HepG2 (cell line): ENCODE data around the gene GRIK4.

Source experiments
- ARNT2 ChIP-seq: sonication (generic); formaldehyde crosslinking; IDR thresholded peaks from 2 replicates; pipeline ENCODE4 v1.8.0; 2022; ENCODE audit warnings: mild to moderate bottlenecking, low read depth, missing genetic modification reagents, moderate library complexity
- E2F1 ChIP-seq: sonication (generic); formaldehyde crosslinking; IDR thresholded peaks from 2 replicates; pipeline ENCODE4 v1.5.0; 2020; ENCODE audit warnings: missing genetic modification reagents
- EP300 ChIP-seq, 3 experiments: sonication (generic) in 1 of 3; formaldehyde crosslinking in 1 of 3; IDR thresholded peaks; 2 replicates each; pipeline versions ENCODE4 v1.5.1 to v1.6.1; 2011 to 2020; ENCODE audit warnings: low read depth in 2 of 3, low read length in 2 of 3, borderline replicate concordance in 1 of 3, improper control_type of control experiment in 1 of 3, mild to moderate bottlenecking in 1 of 3, missing genetic modification reagents in 1 of 3, moderate library complexity in 1 of 3
- HNF4A ChIP-seq: sonication (generic); formaldehyde crosslinking; IDR thresholded peaks from 2 replicates; pipeline ENCODE4 v1.4.0; 2020; ENCODE audit warnings: missing genetic modification reagents
- MYNN ChIP-seq: sonication (generic); formaldehyde crosslinking; IDR thresholded peaks from 2 replicates; pipeline ENCODE4 v1.4.0; 2020; ENCODE audit warnings: mild to moderate bottlenecking, low read depth, missing genetic modification reagents
- NFRKB ChIP-seq: fragments of 450-650 bp; IDR thresholded peaks from 2 replicates; pipeline ENCODE4 v1.6.1; 2017
- PCBP2 ChIP-seq: fragments of 200-400 bp; formaldehyde crosslinking; optimal IDR thresholded peaks from 2 replicates; pipeline ENCODE3; 2018; ENCODE audit warnings: low read length, low read depth; ENCODE audit not compliant: poor library complexity, severe bottlenecking
- TF ChIP-seq, protein P1 (sequence below): sonication (generic); formaldehyde crosslinking; IDR thresholded peaks from 2 replicates; pipeline ENCODE4 v1.8.1; 2023; ENCODE audit warnings: mild to moderate bottlenecking, missing genetic modification reagents

DNA sequence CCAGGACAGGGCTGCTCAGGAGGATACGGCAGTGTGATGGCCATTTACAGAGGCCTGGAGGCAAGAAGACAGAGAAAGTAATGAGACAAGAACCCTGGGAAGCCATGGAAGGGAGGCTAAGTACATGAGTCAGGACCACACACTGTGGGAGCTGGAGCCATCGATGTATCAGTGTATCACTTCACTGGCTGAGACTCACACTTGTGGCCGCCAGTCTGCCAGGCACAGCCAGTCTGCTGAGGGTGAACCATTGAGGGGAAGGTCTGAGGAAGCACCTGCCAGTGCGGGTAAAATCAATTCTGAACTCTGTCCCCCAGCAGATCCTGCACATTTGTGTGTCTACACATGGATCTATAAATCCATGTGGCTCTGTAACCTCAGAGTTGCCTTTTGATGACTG lies 195.6 kb downstream of the GRIK4 start:
- TF ChIP-seq E2F1 (CRISPR knock-in tag), result no peak
- TF ChIP-seq, protein P1, sequence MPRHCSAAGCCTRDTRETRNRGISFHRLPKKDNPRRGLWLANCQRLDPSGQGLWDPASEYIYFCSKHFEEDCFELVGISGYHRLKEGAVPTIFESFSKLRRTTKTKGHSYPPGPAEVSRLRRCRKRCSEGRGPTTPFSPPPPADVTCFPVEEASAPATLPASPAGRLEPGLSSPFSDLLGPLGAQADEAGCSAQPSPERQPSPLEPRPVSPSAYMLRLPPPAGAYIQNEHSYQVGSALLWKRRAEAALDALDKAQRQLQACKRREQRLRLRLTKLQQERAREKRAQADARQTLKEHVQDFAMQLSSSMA (CRISPR knock-in tag), result no peak
- TF ChIP-seq NFRKB, result no peak
- no peak for TF ChIP-seq PCBP2
- TF ChIP-seq HNF4A (CRISPR knock-in tag), result peak; percentile 48
- TF ChIP-seq MYNN (CRISPR knock-in tag), result no peak
- no peak for TF ChIP-seq ARNT2 (CRISPR knock-in tag)
- no peak for TF ChIP-seq EP300 (IDR thresholded peaks at IDR 0.05; ENCODE audit: low read depth in 2 of 2, low read length in 2 of 2)
- no peak for TF ChIP-seq EP300 (CRISPR knock-in tag; IDR thresholded peaks at IDR 0.05; ENCODE audit: borderline replicate concordance)
